Colon (tissue), 2 donors: Measurements from ENCODE around the gene CACNA1G.

Experiments
- FAIRE-seq: peaks from 2 replicates; lab custom pipeline; 2012; peaks lifted over from hg19 to GRCh38; lab: Jason Lieb, UNC
- donor health status: control.
- donor health status: control.

CACNA1G gene

DNA sequence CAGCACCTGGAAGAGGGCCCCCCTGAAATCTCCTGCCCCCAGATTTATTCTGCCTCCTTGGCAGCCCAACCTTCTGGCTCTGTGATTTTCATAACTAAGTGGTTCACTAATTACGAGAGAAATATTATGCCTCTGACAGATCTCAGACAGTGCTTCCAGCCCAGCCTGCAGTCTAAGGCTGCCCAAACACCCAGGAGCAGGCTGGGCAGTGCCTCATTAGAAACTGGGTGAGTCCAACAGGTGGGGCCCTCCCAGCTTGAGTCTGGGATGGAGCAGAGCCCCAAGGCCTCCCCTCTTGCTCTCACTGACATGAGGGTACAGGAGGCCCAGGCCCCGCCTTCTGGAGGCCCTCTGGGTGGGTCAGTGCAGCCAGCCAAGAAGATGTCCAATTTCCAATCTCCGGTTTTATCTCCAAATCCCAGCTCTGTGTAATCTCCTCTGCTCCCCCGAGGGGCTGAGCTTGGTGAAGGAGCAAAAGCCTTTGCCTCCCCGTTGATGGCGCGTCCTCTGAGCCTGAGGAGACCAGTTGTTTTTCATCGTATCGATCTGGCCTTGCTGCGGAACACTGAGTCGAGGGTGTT lies 54.0 kb downstream of the CACNA1G start:
- no peak for FAIRE-seq

DNA sequence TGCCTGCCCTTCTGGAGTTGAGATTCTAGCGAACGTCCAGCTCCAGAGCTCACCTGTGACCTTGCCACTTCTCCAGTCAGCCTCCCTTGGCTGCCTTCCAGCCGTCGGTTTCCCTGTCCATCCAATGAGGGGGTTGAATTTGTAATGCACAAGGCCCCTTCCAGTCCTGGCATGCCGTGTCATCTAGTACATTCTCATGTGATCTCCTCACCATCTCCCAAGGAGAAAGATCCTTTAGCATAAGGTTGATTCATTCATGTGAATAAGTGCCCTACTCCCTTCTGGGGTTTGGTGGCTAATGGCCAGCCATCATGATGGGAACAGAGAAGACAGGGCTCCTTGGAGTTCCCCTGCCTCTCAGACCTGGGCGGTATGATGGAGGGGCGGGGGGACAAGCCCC lies 55.3 kb downstream of the CACNA1G start:
- FAIRE-seq: no peak

DNA sequence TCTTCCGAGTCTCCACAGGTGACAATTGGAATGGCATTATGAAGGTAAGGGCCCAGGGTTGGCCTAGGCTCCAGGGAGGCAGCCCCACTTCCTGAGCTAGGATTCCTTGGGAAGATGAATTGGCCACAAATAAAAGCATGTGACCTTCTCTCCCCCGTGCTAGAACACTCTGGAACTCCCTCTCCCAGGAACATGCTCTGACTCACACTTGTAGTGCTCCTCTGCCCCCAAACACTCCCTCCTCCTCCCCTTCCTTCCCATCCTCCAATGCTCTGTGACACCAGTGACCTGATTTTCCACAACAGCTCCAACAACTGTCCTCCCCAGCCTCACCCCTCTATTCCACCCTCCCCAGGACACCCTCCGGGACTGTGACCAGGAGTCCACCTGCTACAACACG lies 57.8 kb downstream of the CACNA1G start:
- FAIRE-seq: no peak

DNA sequence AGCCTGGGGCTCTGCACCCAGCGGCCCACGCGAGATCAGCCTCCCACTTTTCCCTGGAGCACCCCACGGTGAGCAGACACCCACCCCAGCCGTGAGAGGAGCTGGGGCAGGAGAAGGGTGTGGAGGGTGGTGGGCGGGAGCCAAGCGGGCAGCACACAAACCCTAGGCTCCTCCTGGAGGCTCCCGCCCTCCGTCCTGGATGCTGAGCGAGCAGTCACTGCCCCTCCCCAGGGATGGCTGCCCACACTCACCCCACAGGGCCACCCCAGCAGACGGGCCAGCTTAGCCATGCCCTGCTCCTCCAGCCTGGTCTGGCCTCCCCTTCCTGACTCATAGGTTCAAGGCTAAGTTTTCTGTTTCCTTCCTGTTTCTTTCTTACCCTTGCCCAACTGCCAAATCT lies 58.4 kb downstream of the CACNA1G start:
- no peak for FAIRE-seq

DNA sequence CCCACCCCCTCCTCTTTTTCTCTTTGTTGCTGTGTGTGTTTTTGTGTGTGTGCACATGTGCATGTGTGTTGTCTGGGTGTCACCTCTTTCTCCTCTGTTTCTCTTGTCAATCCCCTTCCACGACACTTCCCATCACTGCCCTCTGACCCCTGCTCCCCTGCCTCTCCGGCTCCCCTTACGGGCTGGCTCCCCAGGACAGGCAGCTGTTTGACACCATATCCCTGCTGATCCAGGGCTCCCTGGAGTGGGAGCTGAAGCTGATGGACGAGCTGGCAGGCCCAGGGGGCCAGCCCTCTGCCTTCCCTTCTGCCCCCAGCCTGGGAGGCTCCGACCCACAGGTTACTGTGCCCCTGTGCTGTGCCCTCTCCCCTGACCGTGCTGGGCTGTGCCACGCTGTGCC lies 59.0 kb downstream of the CACNA1G start:
- FAIRE-seq: no peak

DNA sequence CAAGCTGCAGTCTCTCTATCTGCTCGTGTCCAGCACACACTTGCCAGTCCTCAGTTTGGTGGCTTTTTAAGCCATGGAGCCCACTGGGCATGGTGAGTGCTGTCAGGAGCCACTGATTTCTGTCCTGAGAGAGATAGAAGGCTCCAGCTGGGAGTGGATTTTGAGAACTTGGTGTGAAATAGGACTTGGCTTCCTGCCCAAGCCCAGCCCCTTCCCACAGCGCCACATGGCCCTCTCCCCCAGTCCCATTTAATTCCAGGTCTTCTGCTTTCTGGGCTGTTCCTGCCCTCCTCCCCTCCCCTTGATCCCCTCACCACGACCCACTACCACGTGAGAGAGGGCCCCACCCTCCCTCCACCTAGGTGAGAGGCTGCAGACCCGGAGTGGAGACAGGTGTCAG lies 59.7 kb downstream of the CACNA1G start:
- no peak for FAIRE-seq

DNA sequence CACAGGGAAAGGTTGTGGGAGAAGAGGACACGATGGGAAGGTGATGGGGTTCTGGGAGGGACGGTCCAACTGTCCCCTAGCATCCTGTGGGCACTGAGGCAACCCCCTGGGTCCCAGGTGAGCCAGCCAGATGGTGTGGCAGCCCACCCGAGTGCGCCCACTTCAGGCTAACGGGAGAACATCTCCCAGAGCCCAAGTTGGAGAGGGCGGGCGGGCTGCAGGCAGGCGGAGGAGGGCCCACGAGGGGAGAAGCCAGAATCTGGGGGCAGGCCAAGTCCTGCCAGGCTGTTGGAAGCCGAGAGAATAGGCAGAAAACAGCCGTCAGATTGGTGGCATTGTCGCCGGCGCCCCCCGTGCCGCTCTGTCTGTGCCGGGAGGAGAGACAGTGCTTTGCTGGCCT lies 60.3 kb downstream of the CACNA1G start:
- FAIRE-seq: no peak

DNA sequence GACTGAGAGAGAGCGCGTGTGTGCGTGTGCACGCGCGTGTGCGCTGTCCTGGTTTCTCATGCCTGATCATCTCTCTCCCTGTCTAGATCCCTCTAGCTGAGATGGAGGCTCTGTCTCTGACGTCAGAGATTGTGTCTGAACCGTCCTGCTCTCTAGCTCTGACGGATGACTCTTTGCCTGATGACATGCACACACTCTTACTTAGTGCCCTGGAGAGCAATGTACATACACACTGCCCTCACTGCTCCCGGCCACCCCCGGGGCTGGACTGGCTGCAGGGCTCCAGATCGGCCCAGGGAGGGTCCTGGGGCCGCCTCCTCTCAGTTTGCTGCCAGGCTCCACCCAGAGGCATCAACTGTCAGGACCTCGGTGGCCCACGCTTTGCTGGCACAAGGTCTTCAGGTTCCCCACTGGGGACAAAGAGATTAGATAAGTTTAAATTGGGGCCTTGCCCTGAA lies 61.1 kb downstream of the CACNA1G start:
- no peak for FAIRE-seq

DNA sequence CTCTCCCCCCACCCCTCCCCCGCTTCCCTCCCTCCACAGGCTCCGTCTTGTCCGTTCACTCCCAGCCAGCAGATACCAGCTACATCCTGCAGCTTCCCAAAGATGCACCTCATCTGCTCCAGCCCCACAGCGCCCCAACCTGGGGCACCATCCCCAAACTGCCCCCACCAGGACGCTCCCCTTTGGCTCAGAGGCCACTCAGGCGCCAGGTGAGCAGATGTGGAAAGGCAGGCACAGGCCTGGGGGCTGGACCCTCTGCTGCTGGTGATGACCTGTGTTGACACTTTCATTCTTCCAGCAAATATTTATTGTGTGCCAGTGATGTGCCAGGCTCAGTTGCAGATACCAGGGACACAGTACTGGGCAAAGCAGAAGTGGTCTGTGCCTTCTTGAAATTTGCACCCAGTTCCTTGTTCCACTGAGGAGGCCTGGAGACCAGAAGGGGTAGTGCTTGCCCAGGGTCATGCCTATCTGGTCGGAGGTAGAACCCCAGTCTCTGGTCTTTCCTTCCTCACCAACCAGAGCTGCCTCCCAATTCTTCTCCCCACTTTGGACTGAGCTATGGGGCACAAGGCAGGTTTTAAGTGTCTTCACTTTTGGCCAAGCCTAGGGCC lies 63.9 kb downstream of the CACNA1G start:
- no peak for FAIRE-seq

DNA sequence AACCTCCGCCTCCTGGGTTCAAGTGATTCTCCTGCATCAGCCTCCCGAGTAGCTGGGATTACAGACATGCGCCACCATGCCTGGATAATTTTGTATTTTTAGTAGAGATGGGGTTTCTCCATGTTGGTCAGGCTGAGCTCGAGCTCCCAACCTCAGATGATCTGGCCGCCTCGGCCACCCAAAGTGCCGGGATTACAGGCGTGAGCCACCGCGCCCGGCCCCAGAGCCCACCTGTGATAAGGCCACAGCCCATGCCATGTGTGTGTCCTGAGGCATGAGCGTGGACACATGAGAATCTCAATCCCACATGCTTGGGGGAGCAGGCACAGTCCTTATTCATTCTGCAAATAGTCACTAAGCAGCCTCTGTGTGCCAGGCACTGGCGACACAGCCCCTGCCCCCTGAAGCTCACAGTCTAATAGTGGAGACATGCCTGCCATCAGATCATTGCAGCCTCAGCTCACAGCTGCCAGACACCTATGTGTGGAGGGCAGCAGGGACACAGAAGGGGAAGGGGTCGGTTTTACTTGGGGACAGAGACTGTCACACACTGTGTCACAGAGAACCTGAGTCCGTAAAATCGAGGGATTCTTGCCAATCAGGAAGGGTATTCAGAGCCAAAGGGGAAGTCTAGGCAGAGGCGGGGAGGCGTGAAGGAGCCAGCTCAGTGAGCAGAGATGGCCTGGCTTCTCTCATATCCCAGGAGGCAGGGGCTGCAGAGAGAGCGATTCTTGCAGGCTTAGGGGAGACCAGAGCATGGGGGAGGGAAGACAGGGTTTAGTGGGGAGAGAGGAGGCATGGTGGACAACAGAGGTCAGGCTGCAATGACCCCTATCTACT lies 64.7 kb downstream of the CACNA1G start:
- FAIRE-seq: no peak

DNA sequence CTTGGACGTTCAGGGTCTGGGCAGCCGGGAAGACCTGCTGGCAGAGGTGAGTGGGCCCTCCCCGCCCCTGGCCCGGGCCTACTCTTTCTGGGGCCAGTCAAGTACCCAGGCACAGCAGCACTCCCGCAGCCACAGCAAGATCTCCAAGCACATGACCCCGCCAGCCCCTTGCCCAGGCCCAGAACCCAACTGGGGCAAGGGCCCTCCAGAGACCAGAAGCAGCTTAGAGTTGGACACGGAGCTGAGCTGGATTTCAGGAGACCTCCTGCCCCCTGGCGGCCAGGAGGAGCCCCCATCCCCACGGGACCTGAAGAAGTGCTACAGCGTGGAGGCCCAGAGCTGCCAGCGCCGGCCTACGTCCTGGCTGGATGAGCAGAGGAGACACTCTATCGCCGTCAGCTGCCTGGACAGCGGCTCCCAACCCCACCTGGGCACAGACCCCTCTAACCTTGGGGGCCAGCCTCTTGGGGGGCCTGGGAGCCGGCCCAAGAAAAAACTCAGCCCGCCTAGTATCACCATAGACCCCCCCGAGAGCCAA lies 65.6 kb downstream of the CACNA1G start:
- FAIRE-seq: no peak

DNA sequence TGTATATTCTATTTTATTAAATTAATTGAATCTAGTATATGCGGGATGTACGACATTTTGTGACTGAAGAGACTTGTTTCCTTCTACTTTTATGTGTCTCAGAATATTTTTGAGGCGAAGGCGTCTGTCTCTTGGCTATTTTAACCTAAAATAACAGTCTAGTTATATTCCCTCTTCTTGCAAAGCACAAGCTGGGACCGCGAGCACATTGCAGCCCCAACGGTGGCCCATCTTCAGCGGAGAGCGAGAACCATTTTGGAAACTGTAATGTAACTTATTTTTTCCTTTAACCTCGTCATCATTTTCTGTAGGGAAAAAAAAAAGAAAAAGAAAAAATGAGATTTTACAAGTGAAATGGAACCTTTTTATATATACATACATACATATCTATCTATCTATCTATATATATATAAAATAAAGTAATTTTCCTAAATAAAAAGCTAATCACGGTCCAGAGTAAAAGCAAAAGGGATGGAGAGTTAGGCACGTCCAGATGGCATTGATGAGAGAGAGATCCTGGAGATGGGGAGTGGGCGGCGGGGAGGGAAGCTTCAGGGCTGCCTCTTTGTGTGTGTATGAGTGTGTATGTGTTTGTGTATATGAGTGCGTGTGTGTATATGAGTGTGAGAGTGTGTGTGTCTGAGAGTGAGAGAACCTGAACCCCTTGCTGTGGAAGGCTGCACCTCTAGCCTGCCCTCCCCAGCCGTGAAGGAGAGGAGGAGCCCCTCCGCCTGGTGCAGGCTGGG lies 66.7 kb downstream of the CACNA1G start:
- no peak for FAIRE-seq

DNA sequence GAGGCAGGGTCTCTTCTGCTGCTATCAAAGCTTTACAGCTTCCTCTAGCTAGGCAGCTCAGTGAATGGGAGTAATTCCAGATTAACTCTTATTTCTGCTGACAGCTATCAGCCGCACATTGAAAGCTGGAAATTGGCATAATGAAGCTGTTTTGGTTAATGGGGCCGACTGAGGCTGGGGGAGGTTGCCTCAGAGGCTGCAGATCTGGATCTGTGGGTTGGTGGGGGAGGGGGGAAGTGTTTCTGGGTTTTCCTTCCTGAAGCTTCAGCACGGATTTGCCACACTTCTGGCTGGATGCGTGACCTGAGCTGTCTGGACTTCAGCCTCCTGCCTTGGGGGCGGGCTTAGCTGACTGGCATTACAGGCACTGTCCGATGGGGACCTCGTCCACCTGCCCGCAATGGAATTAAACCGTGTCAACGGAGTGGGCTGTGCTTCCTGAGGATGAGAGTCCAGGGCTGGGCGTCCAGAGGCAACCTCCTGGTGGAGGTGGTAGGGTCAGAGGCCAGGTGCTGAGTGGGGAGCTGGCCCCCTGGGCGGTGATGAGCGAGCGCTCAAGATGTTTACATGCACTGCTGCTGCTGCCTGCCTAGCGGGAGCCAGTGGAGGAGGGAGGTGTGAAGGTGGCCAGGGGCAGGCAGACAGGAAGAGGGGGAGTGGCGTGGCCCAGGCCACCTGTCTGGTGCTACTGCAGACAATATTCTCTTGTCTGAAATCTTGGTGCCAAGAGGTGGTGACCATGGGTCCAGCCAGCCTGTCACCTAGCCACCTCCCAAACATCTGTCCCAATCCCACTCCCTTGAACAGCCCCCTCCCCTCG lies 67.5 kb downstream of the CACNA1G start:
- no peak for FAIRE-seq

DNA sequence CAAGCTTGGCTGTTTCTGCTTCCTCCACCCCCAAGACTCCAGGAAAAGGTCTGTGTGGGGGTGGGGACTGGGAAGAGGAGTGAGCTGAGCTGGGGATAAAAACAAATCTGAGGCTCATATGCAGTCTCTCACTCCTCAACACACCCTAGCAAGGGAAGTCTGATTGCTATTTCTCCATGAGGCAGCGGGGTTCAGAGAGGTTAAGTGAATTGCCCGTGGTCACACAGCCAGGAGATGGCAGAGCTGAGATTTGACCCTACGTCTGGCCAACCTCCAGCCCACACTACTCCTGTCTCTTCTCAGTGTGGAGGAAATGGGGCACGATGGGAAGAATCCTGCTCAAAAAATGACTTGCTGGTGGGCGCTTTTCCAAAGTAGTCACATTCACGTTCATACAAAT lies 69.4 kb downstream of the CACNA1G start:
- FAIRE-seq: no peak

DNA sequence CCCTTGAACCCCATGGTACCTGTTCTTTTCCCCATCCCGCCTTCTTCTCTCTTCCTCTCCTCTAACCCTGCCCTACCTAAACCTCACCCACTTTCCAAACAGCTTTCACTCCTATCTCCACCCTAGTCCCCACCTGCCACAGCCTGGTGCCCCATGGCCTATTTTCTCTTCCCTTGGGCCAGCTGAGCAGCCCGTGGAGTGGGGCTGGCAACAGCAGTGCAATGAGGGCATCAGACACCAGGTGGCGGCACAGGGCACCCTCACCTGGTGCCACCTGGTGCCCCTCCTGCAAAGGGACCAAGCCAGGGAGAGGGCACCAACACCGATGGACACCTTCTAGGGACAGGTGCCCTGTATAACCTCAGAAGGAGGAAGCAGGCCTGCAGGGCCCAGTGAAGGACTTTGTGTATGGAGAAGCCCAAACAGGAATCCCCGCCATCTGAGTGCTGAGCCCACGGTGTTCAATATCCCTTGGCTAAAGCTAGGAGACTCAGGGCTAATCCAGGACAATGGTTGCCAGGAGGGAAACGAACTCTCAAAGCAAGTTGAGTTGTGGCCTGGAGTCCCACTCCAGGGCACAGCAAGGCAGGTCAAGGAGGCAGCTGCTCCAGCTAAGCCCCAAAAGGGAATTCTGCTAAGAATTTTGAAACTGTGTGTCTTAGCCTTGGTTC lies 70.1 kb downstream of the CACNA1G start:
- no peak for FAIRE-seq

DNA sequence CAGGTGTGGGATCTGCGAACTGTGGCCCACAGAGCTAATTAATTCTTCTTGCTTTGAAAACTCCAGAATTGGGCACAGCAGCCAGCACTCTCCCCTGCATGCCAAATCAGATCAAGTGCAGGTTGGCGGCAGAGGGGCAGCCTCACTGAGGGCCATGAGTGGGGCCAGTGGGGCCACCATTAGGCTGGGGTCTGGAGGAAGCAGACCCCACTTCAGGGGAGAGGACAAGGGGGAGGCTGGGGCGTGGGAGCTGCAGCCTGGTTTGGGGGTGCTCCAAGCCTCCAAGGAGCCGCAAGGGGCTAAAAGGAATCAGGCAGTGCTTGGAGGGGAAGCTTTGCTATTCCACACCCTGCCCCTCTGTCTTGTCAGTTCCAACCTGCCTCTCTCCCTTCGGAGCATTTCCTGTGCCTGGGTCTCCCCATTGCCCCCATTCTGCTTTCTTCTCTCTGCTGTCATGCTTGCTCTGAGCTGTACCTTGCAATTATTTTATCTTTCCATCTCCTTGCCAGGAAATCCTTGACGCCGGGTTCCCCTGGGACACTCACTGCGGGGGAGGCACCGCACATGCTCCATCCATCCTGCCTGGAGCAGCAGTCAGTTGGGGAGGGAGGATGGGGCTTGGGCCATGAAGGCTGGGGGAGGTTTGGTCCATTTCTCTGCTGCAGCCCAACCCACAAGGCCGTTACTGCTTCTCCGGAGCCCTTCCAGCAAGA lies 70.8 kb downstream of the CACNA1G start:
- no peak for FAIRE-seq

DNA sequence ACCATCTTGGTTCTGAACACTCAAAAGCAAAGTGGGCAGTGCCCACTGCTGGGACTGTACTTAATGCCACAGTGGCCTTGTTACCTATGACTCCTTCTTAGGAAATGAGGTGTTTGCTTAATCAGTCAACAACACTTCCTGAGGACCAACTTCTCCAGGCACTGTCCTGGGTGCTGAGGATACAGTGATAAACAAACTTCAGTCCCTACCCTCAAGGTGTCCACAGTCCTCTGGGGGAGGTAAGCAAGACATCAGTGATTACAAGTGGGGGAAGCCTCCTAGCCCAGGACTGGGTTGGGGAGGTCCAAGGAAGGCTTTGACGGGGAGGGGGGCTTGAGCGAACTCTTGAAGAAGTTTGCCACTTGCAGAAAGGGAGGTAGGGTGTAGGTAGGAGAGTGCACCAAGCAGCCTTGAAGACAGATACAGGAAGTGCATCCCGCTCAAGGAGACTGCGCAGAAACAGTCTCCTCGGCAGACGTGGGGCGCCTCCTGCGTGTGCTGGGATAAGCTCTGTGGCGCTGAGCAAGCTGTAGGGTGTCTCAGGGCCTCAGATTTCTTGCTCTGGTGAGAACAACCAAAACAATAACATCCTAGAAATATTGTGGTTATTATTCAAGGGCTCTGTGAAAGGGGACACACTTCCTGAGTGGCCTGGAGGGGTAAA lies 71.5 kb downstream of the CACNA1G start:
- FAIRE-seq: no peak

DNA sequence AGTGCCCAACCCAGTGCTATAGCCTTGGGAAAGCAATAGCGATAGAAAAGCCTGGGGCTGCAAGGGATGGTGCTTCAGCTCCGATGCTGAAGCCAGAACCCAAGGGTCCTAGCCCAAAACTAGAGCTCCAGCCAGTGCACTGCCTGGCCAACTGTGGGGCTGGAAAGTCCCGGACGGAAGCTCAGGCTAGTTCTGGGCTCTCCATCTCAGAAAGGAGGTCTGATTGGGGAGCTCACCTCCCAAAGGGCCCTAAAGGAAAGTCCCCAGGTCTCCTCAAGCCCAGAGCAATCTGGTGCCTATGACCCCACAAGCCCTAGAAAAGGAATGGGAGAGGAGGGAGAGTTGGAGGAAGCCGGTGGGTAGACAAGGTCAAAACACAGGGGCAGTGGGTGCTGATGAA lies 72.1 kb downstream of the CACNA1G start:
- no peak for FAIRE-seq

DNA sequence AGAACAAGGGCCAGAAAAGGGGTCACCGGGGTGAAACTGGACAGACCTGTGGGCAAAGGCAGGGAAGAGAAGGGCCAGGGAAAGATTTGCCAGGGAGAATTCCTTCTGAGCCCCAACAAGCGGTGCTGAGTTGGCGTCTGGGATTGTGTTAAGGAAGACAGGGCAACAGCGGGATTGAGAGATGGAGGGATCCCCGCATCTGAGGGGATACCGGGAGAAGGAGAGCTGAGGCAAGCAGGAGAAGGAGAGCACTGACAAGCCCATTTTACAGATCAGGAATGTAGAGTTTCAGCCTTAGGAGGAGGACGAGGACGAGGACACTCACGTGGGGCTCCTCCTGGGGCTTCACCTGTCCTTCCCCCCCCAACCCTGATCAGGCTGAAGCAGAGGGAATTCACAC lies 73.2 kb downstream of the CACNA1G start:
- FAIRE-seq: no peak
